IMR-90 (cell line): ENCODE measurements around the gene PARVB. TPM values are rescaled to one million over a fixed set of nuclear protein-coding genes. Genes with fewer than 3 reads are reported as not detected.

Source experiments
- ATAC-seq: fragments of 200-7000 bp; cut with Tn5 transposase; 2 replicates; pipeline ENCODE4 v1.9.1; 2020; ENCODE audit warnings: low read depth, mild to moderate bottlenecking, moderate library complexity
- BruUV-seq: library from RNA; stranded (reverse); fragments of 400-500 nt; replicated peaks from 2 replicates; lab custom pipeline; 2021; lab: Mats Ljungman, UMichigan
- CTCF ChIA-PET: fragments of 300-600 bp; formaldehyde crosslinking; extraction: SDS; loops from one replicate; lab custom pipeline; 2021; ENCODE audit warnings: antibody characterized with exemption; lab: Yijun Ruan, JAX
- POLR2A ChIA-PET: fragments of 300-600 bp; sonication (Branson Sonifier 250); formaldehyde crosslinking; loops from one replicate; lab custom pipeline; 2022; ENCODE audit warnings: antibody characterized with exemption; ENCODE audit not compliant: unreplicated experiment; lab: Charles Lee
- DNase-seq: peaks from one replicate; pipeline ENCODE4 v3.0.0; 2013
- H2AFZ ChIP-seq: replicated peaks from 2 replicates; pipeline ENCODE3; 2013; ENCODE audit warnings: low read length, mild to moderate bottlenecking; ENCODE audit not compliant: poor library complexity
- H2AK5ac ChIP-seq: 2 replicates; pipeline ENCODE4 v1.6.1; 2013; ENCODE audit warnings: low read depth, low read length, inconsistent platforms
- H2AK9ac ChIP-seq: replicated peaks from 2 replicates; pipeline ENCODE3; 2013; ENCODE audit warnings: mild to moderate bottlenecking, low read depth, low read length, moderate library complexity; ENCODE audit not compliant: poor library complexity
- H2BK120ac ChIP-seq: 2 replicates; pipeline ENCODE4 v1.6.1; 2013; ENCODE audit warnings: low read depth, low read length, inconsistent platforms
- H2BK15ac ChIP-seq: 3 replicates; pipeline ENCODE4 v1.6.1; 2013; ENCODE audit warnings: low read depth, low read length, inconsistent platforms
- H2BK20ac ChIP-seq: 2 replicates; pipeline ENCODE4 v1.6.1; 2013; ENCODE audit warnings: low read depth, mild to moderate bottlenecking, inconsistent platforms, low read length, moderate library complexity
- H2BK5ac ChIP-seq: 2 replicates; pipeline ENCODE4 v1.6.1; 2013; ENCODE audit warnings: mild to moderate bottlenecking, low read depth, low read length, inconsistent platforms; ENCODE audit not compliant: poor library complexity, severe bottlenecking
- H3K14ac ChIP-seq: replicated peaks from 2 replicates; pipeline ENCODE4 v1.6.1; 2013; ENCODE audit warnings: low read depth, low read length, inconsistent platforms
- H3K18ac ChIP-seq: 2 replicates; pipeline ENCODE4 v1.6.1; 2013; ENCODE audit warnings: low read depth, low read length, control low read depth
- H3K23ac ChIP-seq: 2 replicates; pipeline ENCODE4 v1.6.1; 2013; ENCODE audit warnings: low read depth, low read length, inconsistent platforms
- H3K27ac ChIP-seq: 2 replicates; pipeline ENCODE4 v1.5.1; 2013; ENCODE audit warnings: mild to moderate bottlenecking, control low read depth, low read length; ENCODE audit not compliant: insufficient read depth
- H3K27me3 ChIP-seq: 2 replicates; pipeline ENCODE4 v1.6.1; 2013; ENCODE audit warnings: low read length; ENCODE audit not compliant: control insufficient read depth, insufficient read depth
- H3K36me3 ChIP-seq: 2 replicates; pipeline ENCODE4 v1.6.1; 2013; ENCODE audit warnings: low read length, mixed read lengths; ENCODE audit not compliant: control insufficient read depth, insufficient read depth
- H3K4ac ChIP-seq: 2 replicates; pipeline ENCODE4 v1.6.1; 2013; ENCODE audit warnings: low read depth, low read length, inconsistent platforms
- H3K4me1 ChIP-seq: 2 replicates; pipeline ENCODE4 v1.6.1; 2013; ENCODE audit warnings: low read length, mixed read lengths; ENCODE audit not compliant: control insufficient read depth, insufficient read depth
- H3K4me2 ChIP-seq: 2 replicates; pipeline ENCODE4 v1.6.1; 2013; ENCODE audit warnings: low read depth, mild to moderate bottlenecking, control low read depth, low read length, moderate library complexity
- H3K4me3 ChIP-seq: 2 replicates; pipeline ENCODE4 v1.5.1; 2013; ENCODE audit warnings: low read depth, mild to moderate bottlenecking, control low read depth, low read length, moderate library complexity; ENCODE audit not compliant: insufficient read depth
- H3K56ac ChIP-seq: 2 replicates; pipeline ENCODE4 v1.6.1; 2013; ENCODE audit warnings: low read length, inconsistent platforms; ENCODE audit not compliant: insufficient read depth; ENCODE audit errors: extremely low read depth
- H3K79me1 ChIP-seq, 2 experiments: 2 replicates each; pipeline ENCODE4 v1.6.1; 2013; ENCODE audit warnings: low read length in 2 of 2, inconsistent platforms in 1 of 2, low read depth in 1 of 2
- H3K9ac ChIP-seq: 2 replicates; pipeline ENCODE4 v1.6.1; 2013; ENCODE audit warnings: low read depth, low read length, control low read depth
- H3K9me1 ChIP-seq: 2 replicates; pipeline ENCODE4 v1.6.1; 2013; ENCODE audit warnings: low read length, inconsistent platforms; ENCODE audit not compliant: insufficient read depth
- H3K9me3 ChIP-seq: 2 replicates; pipeline ENCODE4 v1.6.1; 2013; ENCODE audit warnings: low read length; ENCODE audit not compliant: control insufficient read depth, insufficient read depth
- H4K20me1 ChIP-seq: 2 replicates; pipeline ENCODE4 v1.6.1; 2013; ENCODE audit warnings: low read length, inconsistent platforms; ENCODE audit not compliant: insufficient read depth
- H4K5ac ChIP-seq: 2 replicates; pipeline ENCODE4 v1.6.1; 2013; ENCODE audit warnings: mild to moderate bottlenecking, low read depth, low read length, control low read depth
- H4K8ac ChIP-seq, 2 experiments: 2 replicates each; pipeline ENCODE4 v1.6.1; 2013; ENCODE audit warnings: low read depth in 2 of 2, low read length in 2 of 2, control low read depth in 1 of 2, inconsistent platforms in 1 of 2
- H4K91ac ChIP-seq: 2 replicates; pipeline ENCODE4 v1.6.1; 2013; ENCODE audit warnings: low read depth, low read length, inconsistent platforms; ENCODE audit not compliant: insufficient read depth
- BHLHE40 ChIP-seq: fragments of 150-350 bp; IDR thresholded peaks from 2 replicates; pipeline ENCODE4 v1.6.1; 2016; ENCODE audit warnings: mild to moderate bottlenecking, low read depth, low read length
- CEBPB ChIP-seq: IDR thresholded peaks from 2 replicates; pipeline ENCODE4 v1.6.1; 2012; ENCODE audit warnings: low read depth, low read length, improper control_type of control experiment
- CHD1 ChIP-seq: IDR thresholded peaks from 2 replicates; pipeline ENCODE4 v1.6.1; 2012; ENCODE audit warnings: low read depth, low read length, improper control_type of control experiment
- ELK1 ChIP-seq: fragments of 150-350 bp; IDR thresholded peaks from 2 replicates; pipeline ENCODE4 v1.6.1; 2016; ENCODE audit warnings: low read depth, mild to moderate bottlenecking, low read length, moderate library complexity, borderline replicate concordance
- FOS ChIP-seq: fragments of 150-350 bp; IDR thresholded peaks from 2 replicates; pipeline ENCODE4 v1.6.1; 2016; ENCODE audit warnings: low read depth, low read length
- MAFK ChIP-seq: IDR thresholded peaks from 2 replicates; pipeline ENCODE4 v1.6.1; 2012; ENCODE audit warnings: low read depth, low read length, improper control_type of control experiment
- MAZ ChIP-seq: IDR thresholded peaks from 2 replicates; pipeline ENCODE4 v1.6.1; 2012; ENCODE audit warnings: low read depth, mild to moderate bottlenecking, low read length, improper control_type of control experiment, moderate library complexity, borderline replicate concordance
- MXI1 ChIP-seq: IDR thresholded peaks from 2 replicates; pipeline ENCODE4 v1.6.1; 2012; ENCODE audit warnings: low read depth, mild to moderate bottlenecking, low read length, moderate library complexity, borderline replicate concordance
- POLR2A ChIP-seq: IDR thresholded peaks from 2 replicates; pipeline ENCODE4 v1.6.1; 2012; ENCODE audit warnings: mild to moderate bottlenecking, low read depth, low read length
- RAD21 ChIP-seq: IDR thresholded peaks from 2 replicates; pipeline ENCODE4 v1.6.1; 2012; ENCODE audit warnings: low read length, improper control_type of control experiment
- RCOR1 ChIP-seq: IDR thresholded peaks from 2 replicates; pipeline ENCODE4 v1.6.1; 2012; ENCODE audit warnings: mild to moderate bottlenecking, low read length, improper control_type of control experiment; ENCODE audit not compliant: insufficient replicate concordance
- RFX5 ChIP-seq: IDR thresholded peaks from 2 replicates; pipeline ENCODE4 v1.8.0; 2012; ENCODE audit warnings: low read depth, mild to moderate bottlenecking, low read length, moderate library complexity
- SMC3 ChIP-seq: fragments of 150-350 bp; IDR thresholded peaks from 2 replicates; pipeline ENCODE4 v1.6.1; 2016; ENCODE audit warnings: low read depth, mild to moderate bottlenecking, antibody characterized with exemption, low read length, moderate library complexity
- WGBS, 2 experiments: methylation state at CpG; one replicate each; pipeline versions ENCODE4 v1.1.5 to v1.1.7; 2013; ENCODE audit warnings: missing lambda C conversion rate in 2 of 2; ENCODE audit not compliant: insufficient read length in 1 of 2; ENCODE audit errors: extremely low coverage in 2 of 2; 5-methylcytosine and 5-hydroxymethylcytosine counted together
- dilution Hi-C: fragments of 300-500 bp; cut with HindIII; formaldehyde crosslinking; loops from one replicate; pipeline ENCODE4 v1.14.3; 2018; ENCODE audit warnings: low sequenced_read_pairs; ENCODE audit not compliant: unreplicated experiment
- in situ Hi-C: fragments of 300-500 bp; cut with MboI; formaldehyde crosslinking; loops from 3 replicates; pipeline ENCODE4 v1.14.3; 2019; ENCODE audit warnings: low sequenced_read_pairs, inconsistent platforms, mixed read lengths
- intact Hi-C: fragments of 100-400 bp; cut with micrococcal nuclease; formaldehyde crosslinking; loops from 2 replicates; pipeline ENCODE4 v1.10.0; 2022
- polyA plus RNA-seq, 3 experiments: library from polyadenylated mRNA; depleted of rRNA; stranded (reverse); fragments of >200 nt; gene quantifications; 2 replicates each; pipeline ENCODE4 v1.2.3, GENCODE V29; 2012; ENCODE audit warnings: low replicate concordance in 1 of 3
- total RNA-seq: library from RNA; depleted of rRNA; stranded (reverse); fragments of >200 nt; gene quantifications from 2 replicates; pipeline ENCODE4 v1.2.3, GENCODE V29; 2012
- TF ChIP-seq, protein P1 (sequence below): conservative IDR thresholded peaks from 2 replicates; pipeline ENCODE4 v1.5.1; 2012; ENCODE audit warnings: mild to moderate bottlenecking, low read depth, low read length, improper control_type of control experiment

Gene PARVB
- total and polyA plus RNA-seq, 2 of the 4 experiments (the other 2 are of a cell fraction) = 44.3 to 53.9 TPM

DNA sequence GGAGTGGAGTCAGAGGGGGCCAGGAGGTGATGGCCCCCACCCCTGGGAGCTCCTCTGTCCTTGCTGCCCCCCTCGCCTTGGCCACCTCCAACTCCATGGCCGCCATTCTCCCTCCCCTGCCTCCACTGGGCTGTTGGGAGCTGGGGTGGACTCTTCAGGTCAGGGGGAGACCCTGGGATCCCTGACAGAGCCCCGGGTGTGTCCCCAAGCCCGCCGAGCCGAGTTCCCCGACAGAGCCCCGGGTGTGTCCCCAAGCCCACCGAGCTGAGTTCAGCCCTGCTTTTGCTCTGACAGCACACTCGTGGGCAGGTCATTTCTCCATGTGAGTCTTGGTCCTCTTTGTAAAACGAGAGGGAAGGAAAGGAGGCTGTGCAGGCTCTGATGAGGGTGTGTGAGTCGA lies 143.4 kb downstream of the PARVB start:
- no peak overlapping the region for H3K56ac ChIP-seq
- H2AK5ac ChIP-seq = no peak overlapping the region
- 98% methylated on average over 6 of the region's 12 CpGs; no CpG with 5 or more reads in 1 of the 2 experiments for WGBS, 2 experiments
- no peak overlapping the region for H3K4ac ChIP-seq
- H3K27ac ChIP-seq = no peak overlapping the region
- no peak overlapping the region for H3K18ac ChIP-seq
- ChIA-PET CTCF (no interaction called here), POLR2A (no interaction called here)
- no peak overlapping the region for H3K4me3 ChIP-seq
- peaks cover 4% of the 10 kb centered on the region; the same call in 1 of the 2 replicates for H3K9me1 ChIP-seq
- in situ Hi-C loops (no loop called here), intact Hi-C loops (no loop called here), dilution Hi-C loops (no loop called here)
- H3K79me1 ChIP-seq = no peaks in the 10 kb centered on the region
- H3K9ac ChIP-seq = no peak overlapping the region
- no peak overlapping the region for H2AFZ ChIP-seq
- no peak overlapping the region for H3K14ac ChIP-seq
- no peaks in the 10 kb centered on the region for H3K9me3 ChIP-seq
- no peak overlapping the region for H2BK20ac ChIP-seq
- no peak overlapping the region for H3K4me2 ChIP-seq
- no peak overlapping the region for H2BK120ac ChIP-seq
- TF ChIP-seq FOS (no peak), MXI1 (no peak), POLR2A (no peak), MAFK (no peak), ELK1 (no peak), CHD1 (no peak), RFX5 (no peak), MAZ (no peak), RCOR1 (no peak), SMC3 (no peak), RAD21 (no peak), CEBPB (no peak), BHLHE40 (no peak)
- TF ChIP-seq, protein P1, sequence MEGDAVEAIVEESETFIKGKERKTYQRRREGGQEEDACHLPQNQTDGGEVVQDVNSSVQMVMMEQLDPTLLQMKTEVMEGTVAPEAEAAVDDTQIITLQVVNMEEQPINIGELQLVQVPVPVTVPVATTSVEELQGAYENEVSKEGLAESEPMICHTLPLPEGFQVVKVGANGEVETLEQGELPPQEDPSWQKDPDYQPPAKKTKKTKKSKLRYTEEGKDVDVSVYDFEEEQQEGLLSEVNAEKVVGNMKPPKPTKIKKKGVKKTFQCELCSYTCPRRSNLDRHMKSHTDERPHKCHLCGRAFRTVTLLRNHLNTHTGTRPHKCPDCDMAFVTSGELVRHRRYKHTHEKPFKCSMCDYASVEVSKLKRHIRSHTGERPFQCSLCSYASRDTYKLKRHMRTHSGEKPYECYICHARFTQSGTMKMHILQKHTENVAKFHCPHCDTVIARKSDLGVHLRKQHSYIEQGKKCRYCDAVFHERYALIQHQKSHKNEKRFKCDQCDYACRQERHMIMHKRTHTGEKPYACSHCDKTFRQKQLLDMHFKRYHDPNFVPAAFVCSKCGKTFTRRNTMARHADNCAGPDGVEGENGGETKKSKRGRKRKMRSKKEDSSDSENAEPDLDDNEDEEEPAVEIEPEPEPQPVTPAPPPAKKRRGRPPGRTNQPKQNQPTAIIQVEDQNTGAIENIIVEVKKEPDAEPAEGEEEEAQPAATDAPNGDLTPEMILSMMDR = no peak
- H2BK5ac ChIP-seq = no peak overlapping the region
- H4K5ac ChIP-seq = no peak overlapping the region
- no TSS peak for BruUV-seq
- ATAC-seq (no peak), DNase-seq (no peak)
- H2BK15ac ChIP-seq = no peak overlapping the region
- H3K27me3 ChIP-seq = no peaks in the 10 kb centered on the region
- peaks cover 3% of the 10 kb centered on the region; the same call in 1 of the 2 replicates for H3K36me3 ChIP-seq
- no peaks in the 10 kb centered on the region for H3K4me1 ChIP-seq
- no peak overlapping the region for H4K91ac ChIP-seq
- no peak overlapping the region for H3K23ac ChIP-seq
- no peak overlapping the region for H4K8ac ChIP-seq
- no peaks in the 10 kb centered on the region for H4K20me1 ChIP-seq
- no peak overlapping the region for H2AK9ac ChIP-seq
